ENCODE results near the gene SHOC1.
"Not testable (repeated sequence)": the region's sequence is repeated elsewhere in the genome, so short reads cannot be mapped to it uniquely, and the experiment has no call there.

The SHOC1 gene

DNA sequence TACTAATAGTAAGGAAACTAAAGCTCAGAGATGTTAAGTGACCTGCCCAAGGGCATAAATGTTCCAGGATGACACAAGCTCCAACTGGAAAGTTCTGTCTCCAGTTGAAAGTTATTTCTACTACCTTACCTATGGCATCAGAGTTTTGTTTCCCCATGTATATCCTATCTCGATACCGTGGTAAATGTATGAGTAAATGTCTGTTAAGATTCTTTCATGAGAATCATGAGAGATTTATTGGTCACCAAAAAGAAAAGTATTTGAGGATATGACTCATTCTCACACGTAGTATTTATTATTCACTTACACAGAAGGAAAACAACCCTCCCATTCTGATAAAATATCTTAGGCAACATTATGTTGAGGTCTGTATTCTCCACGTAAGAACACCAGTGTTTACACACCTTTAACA lies 11.1 kb upstream of the SHOC1 start:
- DNase-seq (ENCODE audit: low read depth, low spot score) = no peak

DNA sequence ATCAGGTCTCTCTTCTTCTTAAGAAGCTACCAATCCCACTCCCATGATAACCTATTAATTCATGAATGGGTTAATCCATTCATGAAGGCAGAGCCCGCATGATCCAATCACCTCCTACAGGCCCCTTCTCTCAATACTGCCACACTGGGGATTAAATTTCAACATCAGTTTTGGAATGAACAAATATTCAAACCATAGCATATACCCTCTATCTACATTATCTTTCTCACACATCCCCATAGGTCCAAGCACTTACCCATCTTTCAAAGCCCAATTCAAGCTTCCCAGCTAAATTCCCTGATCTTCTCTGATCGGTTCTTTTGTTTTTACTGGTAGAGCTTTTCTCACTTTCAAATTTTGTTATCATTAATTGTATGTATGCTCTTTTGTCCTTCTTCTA lies 10.5 kb upstream of the SHOC1 start:
- DNase-seq (ENCODE audit: low read depth, low spot score) = no peak

DNA sequence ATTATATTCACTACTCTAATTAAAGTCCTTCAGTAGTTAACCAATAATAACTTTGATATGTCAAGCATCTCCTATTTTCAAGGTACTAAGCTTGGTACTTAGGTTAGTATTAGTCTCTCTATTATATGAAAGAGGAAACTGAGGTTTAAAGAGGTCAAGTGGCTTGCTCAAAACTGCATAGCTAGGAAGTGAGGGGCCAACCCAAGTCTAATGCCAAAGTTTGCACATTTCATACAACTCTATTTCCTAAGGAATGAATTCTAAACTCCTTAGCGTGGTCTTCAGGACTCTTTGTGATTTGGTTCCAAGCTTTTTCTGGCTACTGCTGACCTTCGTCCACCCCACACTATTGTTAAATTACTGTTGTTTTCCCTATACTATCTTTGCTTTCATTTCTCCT lies 9.9 kb upstream of the SHOC1 start:
- DNase-seq (ENCODE audit: low read depth, low spot score) = no peak

DNA sequence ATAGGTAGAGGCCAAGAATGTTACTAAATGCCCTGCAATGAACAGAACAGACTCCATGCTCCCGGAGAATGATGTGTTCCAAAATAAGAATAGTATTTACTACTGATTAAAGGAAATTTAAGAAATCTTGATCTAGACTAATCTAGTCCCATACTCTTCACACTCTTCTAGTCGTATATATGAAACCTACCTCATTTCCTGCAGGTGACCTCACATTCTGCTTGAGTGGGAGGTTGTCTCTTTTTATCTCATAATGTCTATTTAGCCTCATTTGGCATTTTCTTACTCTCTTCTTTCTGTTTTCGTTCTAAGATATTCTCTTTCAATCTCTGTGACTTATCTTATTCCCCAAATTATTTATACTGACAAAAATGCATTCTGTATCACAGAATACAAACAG lies 9.2 kb upstream of the SHOC1 start:
- DNase-seq (ENCODE audit: low read depth, low spot score) = no peak

DNA sequence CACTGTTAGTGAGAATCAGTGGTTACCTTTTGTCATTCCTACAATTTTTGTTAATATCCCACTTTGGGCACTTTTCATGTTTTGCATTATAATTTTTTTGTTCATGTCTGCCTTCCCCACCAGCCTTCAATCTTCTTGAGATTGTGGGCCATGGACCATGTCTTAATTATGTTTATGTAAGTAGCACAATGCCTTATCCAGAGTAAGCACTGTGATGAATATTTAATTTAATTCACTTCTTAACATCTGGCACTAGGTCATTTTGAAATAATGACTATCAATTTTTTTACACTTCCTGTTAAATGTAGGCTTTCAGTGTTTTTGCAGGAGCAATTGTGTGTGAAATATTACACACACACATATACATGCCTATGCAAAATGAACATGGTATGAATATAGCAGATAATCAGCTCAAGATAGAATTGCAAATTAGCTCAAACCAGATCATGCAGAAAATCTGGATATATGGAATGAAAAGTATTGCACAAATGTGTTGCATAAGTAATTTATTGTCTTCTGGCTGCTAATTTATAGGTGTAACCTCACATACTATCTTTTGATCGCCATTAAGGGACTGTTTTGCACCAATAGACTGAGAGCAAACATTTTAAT lies 5.3 kb upstream of the SHOC1 start:
- no peak for DNase-seq (ENCODE audit: low read depth, low spot score)

DNA sequence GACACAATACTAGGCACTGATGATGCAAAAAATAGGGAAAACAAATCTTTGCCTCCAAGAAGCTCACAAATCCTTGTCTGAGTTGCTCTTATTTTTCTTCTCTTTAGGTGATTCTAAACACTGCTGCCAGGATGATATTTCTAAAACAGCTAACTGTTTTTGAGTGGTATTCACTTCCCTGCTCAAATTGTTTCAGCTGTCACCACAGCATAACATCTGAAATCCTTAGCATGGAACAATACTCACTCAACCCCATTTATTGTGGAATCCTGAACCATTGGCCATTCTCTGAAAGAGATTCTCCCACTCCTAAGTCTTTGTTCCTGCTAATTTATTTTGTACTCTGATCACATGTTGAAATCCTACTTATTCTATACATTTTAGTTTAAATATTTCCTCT lies 4.8 kb upstream of the SHOC1 start:
- no peak for DNase-seq (ENCODE audit: low read depth, low spot score)

DNA sequence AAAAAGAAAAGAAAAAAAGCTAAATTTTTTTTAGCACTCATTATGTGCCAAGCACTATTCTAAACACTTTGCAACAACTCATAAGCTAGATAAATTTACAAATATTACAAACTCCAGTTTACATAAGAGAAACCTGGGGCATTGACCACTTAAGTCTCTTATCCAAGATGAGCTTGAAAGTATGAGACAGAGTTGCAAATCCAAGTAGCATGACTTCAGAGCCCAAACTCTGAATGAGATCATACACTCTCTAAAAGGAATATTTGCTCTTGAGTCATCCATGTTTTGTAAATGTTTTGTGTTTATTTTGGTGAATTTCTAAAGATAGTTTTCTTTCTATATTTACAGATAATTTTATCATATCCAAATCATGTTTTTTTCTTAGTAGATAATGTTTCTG lies 4.0 kb upstream of the SHOC1 start:
- DNase-seq (ENCODE audit: low read depth, low spot score) = no peak

DNA sequence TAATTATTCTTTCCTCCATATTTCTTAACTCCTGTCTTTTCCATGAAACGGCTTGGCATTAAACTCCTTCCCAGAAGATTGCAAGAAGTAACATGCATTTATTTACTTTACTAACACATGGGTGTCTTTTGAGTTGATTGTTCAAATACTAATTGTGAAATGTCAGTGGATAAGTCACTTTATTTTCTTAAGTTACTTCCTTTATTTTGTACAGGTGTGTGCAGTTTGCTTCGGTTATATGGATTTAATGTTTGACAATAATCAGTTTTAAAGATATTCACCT lies 761 bp upstream of the SHOC1 start:
- no peak for DNase-seq (ENCODE audit: low read depth, low spot score)

DNA sequence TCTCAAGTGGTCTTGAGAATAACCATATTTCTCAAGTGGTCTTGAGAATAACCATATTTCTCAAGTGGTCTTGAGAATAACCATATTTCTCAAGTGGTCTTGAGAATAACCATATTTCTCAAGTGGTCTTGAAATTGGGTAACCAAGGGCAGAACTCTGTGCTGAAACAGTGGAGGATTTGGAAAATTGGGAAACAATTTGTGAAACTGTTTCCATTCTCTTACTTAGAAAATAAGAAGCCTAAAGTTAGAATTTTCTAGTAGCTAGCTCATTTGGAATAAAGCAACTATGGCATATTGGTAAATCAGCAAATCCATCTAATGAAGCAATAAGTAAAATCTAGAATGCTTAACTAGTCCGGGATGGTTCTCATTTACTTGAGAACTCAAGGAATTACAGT lies 2.9 kb downstream of the SHOC1 start:
- not testable (repeated sequence) for DNase-seq (ENCODE audit: low read depth, low spot score)

DNA sequence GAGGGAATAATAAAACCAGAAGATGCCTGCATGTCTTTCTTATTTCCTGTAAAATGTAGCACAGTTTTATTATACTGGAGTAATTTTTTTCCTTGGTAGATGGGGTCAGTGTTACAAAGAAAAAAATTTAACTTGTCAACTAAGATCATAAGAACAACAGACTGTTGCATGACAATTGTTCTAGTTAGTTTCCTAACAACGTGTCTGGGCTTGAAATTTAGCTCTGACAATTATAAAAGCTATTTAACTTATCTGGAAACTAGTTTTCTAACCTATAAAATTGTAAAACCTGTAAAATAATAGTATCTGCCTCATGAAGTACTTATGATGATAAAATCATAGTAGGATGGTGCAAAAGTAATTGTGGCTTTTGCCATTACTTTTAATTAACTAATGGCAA lies 4.9 kb downstream of the SHOC1 start:
- no peak for DNase-seq (ENCODE audit: low read depth, low spot score)

DNA sequence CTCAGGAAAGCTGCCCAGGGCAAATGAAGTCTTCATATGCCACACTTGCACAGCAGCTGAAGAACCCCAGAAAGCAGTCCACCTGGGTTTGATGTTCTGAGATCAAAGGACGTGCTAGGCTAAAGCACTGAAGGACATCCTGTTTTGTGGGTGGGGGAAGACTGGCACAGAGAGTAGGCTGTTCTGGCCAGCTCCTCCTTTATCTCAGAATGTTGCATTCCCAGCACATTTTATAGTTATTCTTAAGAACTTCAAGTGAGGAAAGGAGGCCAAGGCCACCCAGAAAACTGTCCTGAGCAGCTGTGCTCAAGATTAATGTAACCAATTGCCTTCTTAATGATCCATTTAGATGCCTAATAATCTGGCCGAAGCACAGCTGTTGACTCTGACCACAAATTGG lies 10.9 kb downstream of the SHOC1 start:
- DNase-seq (ENCODE audit: low read depth, low spot score) = no peak

DNA sequence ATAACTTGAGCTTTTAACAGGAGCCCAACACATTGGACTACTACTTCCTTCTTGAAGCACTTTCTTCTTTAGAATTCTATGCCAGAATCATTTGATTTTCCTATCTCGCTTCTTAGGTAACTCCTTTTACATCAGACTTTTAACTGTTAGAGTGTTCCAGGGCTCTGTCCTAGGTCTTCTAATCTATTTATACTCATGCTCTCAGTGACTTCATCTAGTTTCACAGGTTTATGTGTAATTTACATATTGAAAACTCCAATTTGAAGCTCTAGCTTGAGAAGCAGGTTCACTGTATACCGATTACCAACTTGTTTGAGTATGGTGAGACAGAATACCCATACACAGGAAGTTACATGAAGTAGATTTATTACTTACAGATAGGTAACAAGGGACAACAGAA lies 11.3 kb downstream of the SHOC1 start:
- no peak for DNase-seq (ENCODE audit: low read depth, low spot score)

DNA sequence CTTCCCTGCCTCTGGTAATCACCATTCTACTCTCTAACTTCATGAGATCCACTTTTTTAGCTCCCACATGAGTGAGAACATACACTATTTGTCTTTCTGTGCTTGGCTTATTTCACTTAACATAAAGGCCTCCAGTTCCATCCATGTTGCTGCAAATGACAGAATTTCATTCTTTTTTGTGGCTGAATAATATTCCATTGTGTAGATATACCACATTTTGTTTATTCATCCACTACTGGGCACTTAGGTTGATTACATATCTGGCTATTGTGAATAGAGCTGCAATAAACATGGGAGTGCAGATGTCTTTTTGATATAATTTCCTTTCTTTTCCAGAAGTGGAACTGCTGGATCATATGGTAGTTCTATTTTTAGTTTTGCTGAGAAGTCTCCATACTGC lies 28.7 kb downstream of the SHOC1 start:
- DNase-seq (ENCODE audit: low read depth, low spot score) = no peak

DNA sequence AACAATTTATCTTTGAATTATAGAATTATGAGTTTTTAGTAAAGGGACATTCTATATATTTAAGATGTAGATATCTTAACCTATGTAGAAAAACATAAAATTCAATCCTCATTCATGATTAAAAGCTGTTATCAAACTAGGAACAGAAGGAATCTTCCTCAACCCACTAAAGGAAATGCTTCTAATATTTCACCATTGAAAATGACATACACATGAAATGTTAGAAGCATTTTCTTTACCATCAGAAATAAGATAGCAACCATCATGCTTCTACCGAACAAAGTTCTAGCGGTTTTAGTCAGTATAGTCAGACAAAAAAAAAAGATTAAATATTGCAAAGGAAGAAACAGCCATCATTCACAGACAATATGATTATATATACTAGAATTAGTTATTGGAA lies 32.2 kb downstream of the SHOC1 start:
- no peak for DNase-seq (ENCODE audit: low read depth, low spot score)

DNA sequence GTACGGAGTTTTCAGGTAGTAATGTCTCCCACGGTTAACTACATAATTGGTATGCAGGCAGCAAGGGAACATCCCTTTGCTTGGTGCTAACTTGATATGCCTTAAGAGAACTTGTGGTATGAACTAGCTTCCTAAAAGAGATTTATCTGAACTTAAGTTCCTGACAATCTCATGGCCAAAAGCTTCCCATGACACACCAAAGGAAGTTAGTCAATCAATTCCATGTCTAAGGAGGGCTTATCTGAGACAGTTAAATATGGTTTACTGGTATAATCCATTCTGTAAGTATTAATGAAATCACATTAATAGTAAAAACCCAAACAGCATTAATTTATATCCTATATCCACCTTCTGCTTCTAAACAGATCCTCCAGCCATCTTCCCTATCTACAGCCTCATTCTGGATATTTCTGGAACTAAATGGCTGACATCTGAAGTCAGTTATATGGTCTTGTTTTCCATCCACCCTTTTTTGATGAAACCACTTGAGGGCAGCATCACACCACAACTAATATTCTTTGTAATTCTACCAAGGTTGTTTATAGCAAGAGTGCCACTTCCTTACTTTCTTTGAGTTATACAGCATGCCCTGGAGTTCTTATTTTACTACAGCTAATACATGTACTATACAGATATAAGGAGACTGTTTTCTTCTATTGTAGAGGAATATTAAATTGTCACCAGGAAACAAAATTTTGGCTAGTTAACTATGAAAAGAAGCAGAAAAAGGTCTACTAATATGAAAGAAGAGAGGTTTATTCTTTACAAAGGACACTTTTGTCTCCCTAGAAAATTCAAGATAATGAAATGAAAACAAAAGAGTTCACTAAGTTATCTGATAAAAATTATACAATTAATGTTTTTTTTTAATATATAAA lies 34.7 kb downstream of the SHOC1 start:
- peak; percentile 67 for DNase-seq (ENCODE audit: low read depth, low spot score)

DNA sequence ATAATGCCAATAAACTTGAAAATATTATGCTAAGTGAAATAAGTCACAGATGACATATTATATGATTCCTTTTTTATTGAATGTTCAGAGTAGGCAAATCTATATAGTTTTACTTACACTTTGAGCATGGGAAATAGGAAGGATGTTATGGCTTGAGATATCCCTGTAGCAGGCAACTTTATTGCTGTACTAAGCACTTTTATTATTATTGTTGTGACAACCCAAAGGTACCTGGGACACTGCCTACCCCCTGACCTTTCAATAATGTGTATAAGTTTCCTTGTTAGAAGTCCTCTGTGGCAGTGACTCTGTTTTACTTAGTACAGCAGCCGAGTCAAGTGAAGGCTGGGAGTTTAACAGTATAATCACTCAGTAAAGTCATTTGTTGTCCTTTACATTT lies 39.9 kb downstream of the SHOC1 start:
- no peak for DNase-seq (ENCODE audit: low read depth, low spot score)

DNA sequence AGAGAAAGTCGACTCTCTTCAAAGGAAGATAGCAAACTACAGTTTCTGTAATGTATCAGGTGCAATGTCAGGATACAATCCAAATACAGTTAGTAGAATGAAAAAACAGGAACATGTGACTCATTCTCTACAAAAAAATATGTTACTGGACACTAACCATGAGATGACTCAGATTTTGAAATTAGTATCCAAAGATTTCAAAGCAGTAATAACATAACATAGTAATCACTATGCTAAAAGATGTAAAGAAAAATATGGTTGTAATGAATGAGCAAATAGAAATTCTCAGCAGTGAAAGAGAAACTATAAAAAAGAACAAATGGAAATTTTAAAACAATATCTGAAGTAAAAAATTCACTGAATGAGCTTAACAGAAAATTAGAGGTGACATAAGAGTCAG lies 42.3 kb downstream of the SHOC1 start:
- no peak for DNase-seq (ENCODE audit: low read depth, low spot score)
